OCI-LY3 (cell line): ENCODE measurements around the gene POLR2L.

Experiments used
- CTCF ChIP-seq: fragments of 200-600, 300-600 bp; sonication (generic); IDR thresholded peaks from 2 replicates; pipeline ENCODE4 v1.5.1; 2014; ENCODE audit warnings: antibody characterized with exemption, low read length, low read depth
- EZH2phosphoT487 ChIP-seq: fragments of 200-600 bp; shearing (Covaris generic); IDR thresholded peaks from 2 replicates; pipeline ENCODE4 v1.6.1; 2018; ENCODE audit warnings: antibody characterized with exemption, mixed run types, low read depth

DNA sequence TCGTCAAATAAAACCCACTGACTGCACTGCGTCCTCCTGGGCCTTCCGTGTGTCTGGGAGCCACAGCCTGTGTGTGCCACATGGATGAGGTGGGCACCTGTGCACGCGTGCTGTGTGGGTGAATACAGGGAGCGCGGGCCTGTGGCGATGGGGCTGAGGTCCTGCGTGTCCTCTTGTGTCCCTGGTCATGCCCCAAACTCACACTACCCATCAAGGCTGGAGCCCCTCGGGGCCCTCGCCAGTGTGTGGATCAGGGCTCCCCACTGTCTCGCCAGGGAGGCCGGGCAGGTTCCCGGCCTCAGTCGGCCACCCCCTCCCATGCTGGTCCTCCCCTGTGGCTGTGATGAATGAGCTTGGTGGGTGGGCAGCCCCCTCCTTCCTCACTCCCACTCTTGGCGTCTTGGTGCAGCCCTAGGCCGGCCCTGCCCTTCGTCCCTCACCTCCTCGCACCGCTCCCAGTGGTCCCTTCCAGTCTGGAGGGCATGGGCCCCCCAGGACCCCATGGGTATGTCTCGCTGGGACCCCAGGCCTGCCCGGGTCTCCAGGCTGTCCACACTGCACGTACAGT, 10.3 kb downstream of the POLR2L start:
- TF ChIP-seq CTCF (no peak), EZH2phosphoT487 (no peak)
